ENCODE results near the gene CCDC71L.
"Not testable (repeated sequence)": the region's sequence is repeated elsewhere in the genome, so short reads cannot be mapped to it uniquely, and the experiment has no call there.

CCDC71L gene

DNA sequence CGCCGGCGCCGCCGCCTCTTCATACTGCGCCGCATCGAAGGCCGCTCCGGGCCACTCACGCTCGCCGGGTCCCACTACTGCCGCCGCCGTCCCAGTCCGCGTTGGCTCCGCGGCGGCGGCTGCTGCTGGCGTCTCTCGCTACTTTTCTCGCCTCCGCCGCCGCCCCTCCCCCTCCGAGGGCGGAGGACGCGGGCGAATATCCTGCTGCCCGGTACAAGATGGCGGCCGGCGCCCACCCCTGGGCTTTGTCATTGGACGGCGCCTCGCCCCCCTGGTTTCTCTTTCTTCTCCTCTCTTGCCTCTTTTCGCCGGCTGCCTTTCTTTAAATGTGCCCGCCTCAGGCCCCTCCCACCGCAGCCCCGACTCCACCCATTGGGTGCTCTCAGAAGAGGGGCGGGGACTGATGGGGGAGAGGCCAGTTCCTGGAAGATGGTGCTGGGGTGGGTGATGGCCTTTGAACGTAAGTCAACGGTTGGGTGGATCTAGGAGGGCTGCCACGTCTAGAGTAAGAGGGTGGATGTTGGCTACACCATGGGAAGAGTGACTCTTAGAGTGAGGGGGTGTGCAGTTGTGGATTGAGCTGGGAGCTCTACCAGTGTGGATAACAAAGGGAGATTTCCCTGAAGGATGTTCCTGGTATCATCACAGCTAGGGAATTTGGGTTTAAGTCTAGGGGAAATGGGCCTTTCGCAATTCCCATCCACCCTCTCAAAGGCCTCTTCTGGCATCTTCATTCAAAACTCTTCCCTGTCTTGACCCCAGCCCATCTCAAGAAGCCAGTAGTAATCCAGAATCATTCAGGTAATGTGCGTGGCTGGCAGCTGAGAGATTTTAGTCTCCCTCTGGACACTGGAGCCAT, at the start of gene CCDC71L:
CCDC71L (minus strand) TSS at position 297 of the 859 bp plus-strand sequence; CDS start at position 35, 262 bp downstream.
- DNase-seq, result peak; percentile 86

DNA sequence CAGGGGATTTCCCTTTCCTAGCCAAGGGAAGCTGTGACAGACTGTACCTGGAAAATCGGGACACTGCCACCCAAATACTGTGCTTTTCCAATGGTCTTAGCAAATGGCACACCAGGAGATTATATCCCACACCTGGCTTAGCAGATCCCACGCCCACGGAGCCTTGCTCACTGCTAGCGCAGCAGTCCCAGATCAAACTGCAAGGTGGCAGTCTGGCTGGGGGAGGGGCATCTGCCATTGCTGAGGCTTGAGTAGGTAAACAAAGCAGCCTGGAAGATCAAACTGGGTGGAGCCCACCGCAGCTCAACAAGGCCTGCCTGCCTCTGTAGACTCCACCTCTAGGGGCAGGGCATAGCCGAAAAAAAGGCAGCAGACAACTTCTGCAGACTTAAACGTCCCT, 48.6 kb upstream of the CCDC71L start:
- DNase-seq, result not testable (repeated sequence)

DNA sequence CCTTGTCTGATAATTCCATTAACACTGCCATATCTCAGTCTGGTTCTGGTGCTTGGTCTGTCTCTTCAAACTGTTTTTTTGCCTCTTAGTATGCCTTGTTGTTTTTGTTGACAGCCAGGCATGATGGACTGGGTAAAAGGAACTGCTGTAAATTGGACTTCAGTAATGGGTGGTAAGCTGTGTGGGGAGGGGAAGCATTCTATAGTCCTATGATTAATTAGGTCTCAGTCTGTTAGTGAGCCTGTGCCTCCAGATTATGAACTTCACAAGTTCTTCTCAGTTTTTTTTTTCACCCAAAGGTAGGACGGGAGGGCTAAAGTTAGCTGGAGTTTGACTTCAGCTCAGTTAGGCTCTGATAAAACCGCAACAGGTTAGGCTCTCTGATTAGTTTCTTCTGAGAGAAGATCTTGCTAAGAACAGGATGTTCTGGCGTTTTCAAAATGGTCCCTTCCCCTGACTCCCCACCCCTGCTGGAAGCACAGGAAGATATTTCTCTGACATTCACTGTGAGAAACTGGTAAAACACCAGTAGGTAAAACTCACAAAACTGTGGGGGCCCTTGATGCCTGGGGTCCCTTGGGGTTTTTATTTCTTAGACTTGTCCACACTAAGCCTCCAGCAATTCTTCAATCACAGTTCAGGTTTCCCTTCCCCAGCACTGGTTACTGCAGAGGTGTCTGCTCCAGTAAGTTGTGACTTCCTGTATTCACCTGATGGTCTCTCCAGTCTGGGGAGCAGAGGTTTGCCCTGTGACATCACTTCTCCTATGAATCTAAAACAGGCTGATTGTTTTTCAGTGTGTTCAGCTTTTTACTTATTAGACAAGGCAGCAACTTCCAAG, 43.3 kb upstream of the CCDC71L start:
- DNase-seq, result no peak

DNA sequence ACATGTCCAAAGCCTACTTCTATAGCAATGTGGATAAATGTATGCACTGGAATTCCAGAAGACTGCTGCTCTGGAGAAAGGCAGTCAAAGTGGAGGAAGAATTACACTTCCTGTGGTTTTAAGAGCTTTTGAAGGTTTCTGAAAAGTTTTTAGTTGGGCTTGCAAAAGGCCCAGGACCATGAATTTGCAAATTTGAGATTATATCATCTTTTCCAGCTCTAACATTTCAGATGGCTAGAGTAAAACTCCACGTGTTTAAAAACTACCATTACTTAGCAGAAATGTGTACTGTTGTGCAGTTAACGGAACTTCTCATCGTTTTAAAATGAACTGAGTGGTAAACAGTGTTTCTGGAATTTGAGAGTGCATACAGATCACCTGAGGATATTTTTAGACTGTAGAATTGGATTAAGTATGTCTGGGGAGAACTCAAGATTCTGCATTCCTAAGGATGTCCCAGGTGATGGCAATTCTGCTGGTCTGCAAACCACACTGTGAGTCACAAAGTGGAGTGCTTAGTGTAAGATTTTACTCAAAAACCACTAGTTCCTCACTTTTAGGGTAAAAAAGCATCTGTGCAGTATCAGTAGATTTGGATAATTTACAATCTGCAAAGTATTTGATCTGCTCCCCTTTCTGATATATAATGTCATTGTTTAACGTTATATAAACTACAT, 32.9 kb upstream of the CCDC71L start:
- no peak for DNase-seq

DNA sequence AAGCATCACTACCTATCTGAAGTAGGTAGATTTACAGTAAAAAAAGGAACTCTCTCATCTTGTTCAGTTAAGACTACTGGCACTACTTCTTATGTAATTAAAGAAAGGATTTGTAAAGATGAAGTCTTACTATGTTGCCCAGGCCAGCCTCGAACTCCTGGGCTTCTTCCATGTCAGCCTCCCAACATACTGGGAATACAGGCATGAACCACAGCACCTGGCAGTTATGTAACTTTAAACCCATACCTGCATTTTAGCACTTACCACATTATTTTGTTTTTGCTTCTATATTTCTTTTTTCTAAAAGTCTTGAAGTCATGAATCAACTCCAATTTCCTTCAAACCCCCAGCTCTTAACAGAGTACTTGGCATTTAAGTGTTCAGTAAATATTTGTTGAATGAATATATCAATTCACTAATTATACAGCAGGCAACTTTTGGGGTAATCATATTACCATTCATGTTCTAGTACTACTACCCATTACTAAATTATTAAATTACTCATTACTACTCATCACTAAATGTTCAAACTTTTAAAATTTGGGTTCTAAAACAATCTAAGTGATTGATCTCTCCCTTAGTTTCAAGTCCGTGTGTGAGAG, 31.6 kb upstream of the CCDC71L start:
- DNase-seq, result no peak

DNA sequence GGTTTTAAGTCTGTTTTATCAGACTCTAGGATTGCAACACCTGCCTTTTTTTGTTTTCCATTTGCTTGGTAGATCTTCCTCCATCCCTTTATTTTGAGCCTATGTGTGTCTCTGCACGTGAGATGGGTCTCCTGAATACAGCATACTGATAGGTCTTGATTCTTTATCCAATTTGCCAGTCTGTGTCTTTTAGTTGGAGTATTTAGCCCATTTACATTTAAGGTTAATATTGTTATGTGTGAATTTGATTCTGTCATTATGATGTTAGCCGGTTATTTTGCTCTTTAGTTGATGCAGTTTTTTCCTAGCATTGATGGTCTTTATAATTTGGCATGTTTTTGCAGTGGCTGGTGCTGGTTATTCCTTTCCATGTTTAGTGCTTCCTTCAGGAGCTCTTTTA, 27.2 kb upstream of the CCDC71L start:
- not testable (repeated sequence) for DNase-seq

DNA sequence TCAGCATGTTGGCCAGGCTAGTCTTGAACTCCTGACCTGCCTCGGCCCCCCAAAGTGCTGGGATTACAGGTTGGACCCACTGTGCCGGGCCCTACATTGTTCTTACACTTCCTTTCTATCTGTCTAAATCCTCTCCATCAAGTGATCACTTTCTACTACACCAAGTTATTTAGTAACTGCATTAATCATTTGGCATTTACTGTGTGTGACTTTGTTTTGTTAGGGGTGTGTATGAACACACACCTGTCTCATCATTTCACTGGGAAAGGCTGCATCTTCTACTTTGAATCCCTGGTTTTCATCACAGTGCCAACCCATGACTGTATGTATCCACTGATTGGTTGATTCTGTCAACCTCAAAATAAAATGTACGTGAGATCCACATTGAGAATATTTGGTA, 23.0 kb upstream of the CCDC71L start:
- DNase-seq, result no peak

DNA sequence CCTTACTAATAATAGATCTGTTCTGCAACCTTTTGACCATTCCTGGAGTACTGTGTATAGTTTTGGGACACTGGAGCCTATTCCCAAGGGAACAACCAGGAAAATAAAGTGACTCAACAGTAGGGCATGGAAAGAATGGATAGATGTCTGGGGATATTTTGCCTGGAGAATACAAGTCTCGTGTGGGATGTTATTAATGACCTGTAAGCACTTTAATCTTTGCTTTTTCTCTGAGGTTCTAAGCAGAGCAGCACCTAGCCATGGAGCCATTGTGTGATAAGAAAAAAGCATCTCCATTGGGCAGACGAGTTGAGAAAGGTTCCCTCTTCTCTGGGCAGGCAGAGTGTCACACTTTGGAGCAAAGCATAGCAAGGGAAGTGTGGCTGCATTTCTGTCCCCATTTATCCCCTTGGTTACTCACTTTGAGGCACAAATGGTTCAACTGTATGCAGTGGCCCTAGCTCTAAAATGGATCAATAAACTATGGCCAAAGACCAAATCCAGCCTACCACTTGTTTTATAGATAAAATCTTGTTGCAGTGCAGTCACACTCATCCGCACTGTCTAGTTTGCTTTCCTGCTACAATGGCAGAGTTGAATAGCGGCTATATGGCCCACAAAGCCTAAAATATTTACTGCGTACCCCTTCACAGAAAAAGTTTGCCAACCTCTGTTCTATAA, 21.0 kb upstream of the CCDC71L start:
- DNase-seq, result no peak

DNA sequence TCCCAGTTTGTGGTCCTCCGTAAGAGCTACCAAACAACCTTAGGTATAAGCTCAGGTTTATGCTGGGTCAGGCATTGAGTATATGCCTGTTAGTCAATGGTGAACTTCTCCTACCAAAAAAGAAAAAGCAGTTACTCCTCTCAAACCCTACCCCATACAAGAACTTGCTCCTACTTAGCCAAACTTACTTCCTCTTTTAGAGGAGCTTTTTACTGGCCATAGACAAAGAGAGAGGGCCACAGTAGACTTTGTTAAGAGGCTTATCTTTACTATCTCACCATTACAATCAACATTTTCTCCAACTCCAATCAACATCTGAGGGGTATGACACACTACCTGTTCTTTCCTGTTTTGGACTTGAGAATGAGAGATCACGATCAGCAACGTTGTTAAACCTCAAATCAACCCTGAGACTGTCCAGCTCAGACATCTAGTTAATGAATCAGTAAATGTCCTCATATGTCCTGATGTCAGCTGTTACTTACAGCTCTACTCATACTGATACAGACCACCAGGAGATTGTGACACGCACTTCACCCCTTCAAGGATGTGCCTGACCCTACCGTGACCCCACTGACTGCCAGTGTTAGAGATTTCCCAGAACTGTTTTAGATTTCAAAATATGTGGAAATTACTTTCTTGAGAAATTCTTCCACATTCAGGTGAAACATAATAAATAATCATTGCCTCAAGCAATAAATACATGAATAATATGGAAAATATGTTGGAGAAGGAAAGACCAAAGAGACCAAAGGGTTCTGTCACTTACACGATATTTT, 18.4 kb upstream of the CCDC71L start:
- no peak for DNase-seq

DNA sequence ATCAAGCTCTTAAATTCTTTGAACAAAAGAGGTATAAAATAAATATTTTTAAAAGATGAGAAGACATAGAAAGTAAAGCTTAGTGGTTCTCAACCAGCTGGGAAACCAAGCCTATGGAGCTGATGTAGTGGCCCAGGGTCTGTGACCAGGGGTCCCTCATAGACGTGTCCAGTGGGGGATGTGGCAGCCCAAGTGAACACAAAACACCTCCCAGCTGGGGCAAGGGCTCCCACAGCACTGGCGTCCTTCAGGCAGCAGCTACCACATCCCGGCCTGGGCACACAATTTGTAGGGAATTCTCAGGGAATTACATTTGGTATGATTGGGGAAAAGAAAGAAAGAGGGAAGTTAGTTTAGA, 17.8 kb upstream of the CCDC71L start:
- no peak for DNase-seq

DNA sequence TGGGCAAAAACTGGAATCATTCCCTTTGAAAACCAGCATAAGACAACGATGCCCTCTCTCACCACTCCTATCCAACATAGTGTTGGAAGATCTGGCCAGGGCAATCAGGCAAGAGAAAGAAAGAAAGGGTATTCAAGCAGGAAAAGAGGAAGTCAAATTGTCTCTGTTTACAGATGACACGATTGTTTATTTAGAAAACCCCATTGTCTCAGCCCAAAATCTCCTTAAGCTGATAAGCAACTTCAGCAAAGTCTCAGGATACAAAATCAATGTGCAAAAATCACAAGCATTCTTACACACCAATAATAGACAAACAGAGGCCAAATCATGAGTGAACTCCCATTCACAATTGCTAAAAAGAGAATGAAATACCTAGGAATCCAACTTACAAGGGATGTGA, 15.5 kb upstream of the CCDC71L start:
- not testable (repeated sequence) for DNase-seq

DNA sequence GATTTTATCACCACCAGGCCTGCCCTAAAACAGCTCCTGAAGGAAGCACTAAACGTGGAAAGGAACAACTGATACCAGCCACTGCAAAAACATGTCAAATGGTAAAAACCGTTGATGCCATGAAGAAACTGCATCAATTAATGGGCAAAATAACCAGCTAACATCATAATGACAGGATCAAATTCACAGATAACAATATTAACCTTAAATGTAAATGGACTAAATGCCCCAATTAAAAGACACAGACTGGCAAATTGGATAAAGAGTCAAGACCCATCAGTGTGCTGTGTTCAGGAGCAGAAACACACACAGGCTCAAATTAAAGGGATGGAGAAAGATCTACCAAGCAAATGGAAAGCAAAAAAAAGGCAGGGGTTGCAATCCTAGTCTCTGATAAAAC, 12.7 kb upstream of the CCDC71L start:
- not testable (repeated sequence) for DNase-seq

DNA sequence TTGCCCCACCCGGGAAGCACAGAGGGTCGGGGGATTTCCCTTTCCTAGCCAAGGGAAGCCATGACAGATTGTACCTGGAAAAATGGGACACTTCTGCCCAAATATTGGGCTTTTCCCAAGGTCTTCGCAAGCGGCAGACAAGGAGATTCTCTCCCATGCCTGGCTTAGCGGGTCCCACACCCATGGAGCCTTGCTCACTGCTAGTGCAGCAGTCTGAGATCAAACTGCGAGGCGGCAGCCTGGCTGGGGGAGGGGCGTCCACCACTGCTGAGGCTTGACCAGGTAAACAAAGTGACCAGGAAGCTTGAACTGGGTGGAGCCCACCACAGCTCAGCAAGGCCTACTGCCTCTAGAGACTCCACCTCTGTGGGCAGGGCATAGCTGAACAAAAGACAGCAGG, 11.0 kb upstream of the CCDC71L start:
- not testable (repeated sequence) for DNase-seq

DNA sequence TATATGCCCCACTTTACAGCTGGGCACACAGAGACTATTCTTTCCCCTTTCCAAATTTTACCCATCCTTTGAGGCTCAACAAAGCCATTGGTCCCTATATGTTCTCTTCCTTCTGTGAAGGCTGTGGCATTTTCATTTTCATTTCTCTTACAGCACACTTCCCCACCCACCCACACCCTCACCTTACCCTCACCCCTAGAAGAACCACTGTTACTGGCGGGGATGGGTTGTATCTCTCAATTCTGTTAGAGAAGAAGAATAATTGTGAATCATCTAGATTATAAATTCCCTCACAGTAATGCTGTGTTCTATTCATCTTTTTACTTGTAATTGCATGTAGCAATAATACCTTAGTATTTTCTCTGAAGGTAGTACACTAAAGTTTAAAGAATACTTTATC, 10.2 kb upstream of the CCDC71L start:
- DNase-seq, result no peak

DNA sequence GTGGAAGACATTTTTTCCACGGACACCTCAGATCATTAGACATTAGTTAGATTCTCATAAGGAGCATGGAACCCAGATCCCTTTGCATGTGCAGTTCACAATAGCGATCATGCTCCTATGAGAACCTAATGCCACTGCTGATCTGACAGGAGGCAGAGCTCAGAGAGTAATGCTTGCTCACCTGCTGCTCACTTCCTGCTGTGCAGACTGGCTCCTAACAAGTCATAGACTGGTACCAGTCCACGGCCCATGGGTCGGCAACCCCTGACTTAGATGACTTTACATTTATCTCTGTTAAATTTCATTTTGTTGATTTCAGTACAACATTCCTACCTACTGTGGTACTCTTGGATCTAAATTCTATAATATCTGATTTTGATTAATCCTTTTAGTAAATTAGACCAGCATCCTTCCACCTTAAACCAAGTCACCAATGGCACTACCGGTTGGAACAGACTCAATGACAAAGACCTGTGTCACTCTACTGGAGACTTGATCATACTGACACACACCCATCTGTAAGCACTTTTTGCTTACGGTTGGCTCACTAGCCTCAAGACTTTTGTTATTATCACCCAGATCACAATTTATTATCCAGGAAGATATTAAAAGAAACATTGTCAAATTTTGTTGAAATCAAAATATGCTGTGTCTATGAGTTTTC, 8.0 kb upstream of the CCDC71L start:
- DNase-seq, result no peak

DNA sequence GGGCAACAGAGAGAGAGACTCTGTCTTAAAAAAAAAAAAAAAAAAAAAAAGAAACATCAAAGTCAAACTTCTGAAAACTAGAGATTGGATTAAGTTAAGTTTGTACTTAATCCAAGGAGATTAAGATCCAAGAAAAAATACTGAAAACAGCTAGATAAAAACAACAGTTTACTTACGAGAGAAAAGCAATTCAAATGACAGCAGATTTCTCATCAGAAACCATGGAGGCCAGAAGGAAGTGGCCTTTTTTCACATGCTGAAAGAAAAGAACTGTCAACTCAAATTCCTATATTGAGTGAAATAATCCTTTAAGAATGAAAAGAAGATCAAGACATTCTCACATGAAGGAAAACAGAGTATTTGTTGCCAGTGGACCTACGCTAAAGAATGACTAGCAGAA, 5.4 kb upstream of the CCDC71L start:
- DNase-seq, result no peak

DNA sequence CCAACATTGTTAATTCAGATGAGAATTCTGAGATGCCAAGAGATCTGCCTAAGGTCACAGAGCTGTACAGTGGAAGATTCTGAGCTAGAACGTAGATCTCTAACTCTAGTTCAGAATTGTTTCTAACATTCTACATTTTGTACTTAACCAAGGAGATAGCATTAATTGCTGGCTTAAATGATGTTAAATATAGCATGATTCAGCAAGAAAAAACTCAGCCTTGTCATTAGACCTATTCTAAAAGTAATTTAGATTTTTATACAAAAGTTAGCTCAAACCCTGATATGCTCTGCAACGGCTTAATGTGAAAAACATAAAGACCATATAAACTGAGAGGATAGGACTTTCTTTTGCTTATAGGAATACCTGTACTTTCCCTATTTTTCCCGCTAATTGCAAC, 3.4 kb upstream of the CCDC71L start:
- DNase-seq, result no peak

DNA sequence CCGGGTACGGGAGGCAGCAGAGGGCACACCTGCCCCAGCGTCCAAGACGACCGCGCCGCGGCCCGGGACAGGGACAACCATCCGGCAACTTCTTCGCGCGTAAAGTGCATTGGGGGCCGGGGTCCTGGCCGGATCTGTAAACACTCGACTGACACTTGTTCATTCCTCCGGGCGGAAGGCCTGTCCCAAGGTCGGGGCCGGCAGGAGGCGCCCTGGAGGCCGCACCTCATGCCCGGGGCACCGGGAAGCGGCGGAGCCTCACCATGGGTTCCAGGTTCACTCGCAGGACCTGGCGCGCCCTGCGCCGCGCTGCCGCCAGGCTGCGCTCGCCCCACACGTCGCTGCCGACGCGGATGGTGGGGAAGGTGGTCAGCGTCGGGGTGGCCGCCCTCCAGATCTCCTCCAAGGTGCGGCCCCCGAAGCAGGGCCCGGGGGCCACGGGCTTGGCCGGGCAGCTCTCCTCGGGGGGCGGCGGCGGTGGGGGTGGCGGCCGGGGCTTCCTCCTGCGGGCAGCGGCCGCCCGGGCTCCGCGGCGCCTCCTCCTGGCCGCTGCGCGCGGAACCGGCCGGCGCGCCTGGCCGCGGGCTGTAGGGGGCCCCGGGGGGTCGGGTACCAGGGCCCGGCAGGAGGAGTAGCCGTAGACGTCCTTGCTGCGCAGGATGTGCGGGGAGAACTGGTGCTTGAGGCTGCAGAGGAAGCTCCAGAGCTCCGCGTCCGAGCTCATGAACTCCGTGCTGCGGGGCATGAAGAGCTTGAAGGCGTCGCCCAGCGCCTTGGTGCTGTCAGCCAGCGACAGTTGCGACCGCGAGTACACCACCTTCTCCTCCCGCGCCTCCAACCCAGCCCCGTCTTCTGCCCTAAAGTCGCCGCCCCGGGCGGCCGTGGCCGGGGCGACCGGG, 746 bp downstream of the CCDC71L start:
- peak; percentile 27 for DNase-seq

DNA sequence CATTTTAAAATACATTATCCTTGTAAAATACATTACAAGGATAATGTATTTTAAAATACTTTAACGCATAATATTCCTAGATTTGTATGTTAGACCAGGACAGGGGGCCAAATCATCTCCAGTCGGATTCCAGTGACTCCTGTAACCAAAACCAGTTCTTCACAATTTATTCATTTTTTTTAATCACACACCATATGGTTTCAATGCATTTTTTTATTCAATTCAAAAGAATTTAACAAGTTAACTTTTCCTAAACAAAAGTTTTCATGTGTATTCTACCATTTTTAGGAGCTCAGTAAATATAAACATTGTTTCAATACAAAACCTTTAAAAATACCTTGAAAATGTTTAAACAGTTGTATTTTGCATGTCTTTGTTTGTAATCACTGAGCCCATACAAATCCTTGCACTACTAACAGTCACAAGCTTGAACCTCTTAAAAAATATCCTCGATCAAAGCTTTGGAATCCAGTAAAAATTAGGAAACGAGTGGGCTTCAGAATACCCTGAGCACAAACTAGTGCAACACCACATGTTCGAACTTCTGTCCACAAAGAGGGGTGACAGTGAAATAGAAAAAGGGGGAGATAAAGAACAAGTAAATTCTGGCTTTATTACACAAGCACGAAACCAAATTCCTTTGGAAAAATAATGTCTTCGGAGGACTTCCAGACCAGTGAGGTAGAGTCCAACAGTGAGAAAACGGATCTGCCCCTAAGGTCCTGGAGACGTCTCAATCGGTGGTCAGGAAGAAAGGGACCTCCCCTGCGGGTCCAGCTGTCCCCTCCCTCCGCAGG, 1.6 kb downstream of the CCDC71L start:
- DNase-seq, result no peak

All from NCI-H510A (cell line).